Prostate gland (tissue), 2 donors: ENCODE results near the gene GLTP.

Experiments used
- POLR2A ChIP-seq: fragments of 450-650 bp; IDR thresholded peaks from one replicate; pipeline ENCODE4 v1.6.1; 2016; ENCODE audit warnings: antibody characterized with exemption, mild to moderate bottlenecking
- POLR2AphosphoS5 ChIP-seq: sonication (generic); formaldehyde crosslinking; IDR thresholded peaks from one replicate; pipeline ENCODE4 v1.6.1; 2017; ENCODE audit warnings: antibody characterized with exemption
- TF ChIP-seq, protein P1 (sequence below), 4 experiments: fragments of 200-600 bp in 2 of 4; fragments of 450-650 bp in 2 of 4; sonication (generic) in 2 of 4; IDR thresholded peaks; 1 replicate in 3 of 4; 2 replicates in 1 of 4; pipeline ENCODE4 v1.5.1; 2016 to 2019; ENCODE audit warnings: antibody characterized with exemption in 4 of 4, mild to moderate bottlenecking in 2 of 4, moderate library complexity in 2 of 4

DNA sequence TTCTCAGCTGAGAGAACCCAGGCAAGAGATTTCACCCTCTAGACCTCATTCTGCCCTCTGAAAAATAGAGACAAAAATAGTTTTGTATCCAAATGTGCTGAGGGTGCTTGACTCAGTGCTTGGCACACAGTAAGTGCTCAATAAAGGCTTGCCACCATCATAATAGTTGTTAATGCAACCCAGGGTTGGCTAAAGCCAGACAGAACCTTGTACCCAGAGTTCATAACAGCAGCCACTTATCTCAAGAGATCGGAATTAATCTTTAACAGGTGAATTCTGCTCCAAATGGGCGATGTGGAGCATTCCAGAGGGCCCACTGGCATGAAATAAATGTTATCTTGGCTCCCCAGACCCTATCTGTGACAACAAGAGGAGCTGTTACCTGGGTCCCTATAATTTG is 50.1 kb downstream of the GLTP start:
- TF ChIP-seq POLR2A (no peak), POLR2AphosphoS5 (no peak)
- TF ChIP-seq, protein P1, sequence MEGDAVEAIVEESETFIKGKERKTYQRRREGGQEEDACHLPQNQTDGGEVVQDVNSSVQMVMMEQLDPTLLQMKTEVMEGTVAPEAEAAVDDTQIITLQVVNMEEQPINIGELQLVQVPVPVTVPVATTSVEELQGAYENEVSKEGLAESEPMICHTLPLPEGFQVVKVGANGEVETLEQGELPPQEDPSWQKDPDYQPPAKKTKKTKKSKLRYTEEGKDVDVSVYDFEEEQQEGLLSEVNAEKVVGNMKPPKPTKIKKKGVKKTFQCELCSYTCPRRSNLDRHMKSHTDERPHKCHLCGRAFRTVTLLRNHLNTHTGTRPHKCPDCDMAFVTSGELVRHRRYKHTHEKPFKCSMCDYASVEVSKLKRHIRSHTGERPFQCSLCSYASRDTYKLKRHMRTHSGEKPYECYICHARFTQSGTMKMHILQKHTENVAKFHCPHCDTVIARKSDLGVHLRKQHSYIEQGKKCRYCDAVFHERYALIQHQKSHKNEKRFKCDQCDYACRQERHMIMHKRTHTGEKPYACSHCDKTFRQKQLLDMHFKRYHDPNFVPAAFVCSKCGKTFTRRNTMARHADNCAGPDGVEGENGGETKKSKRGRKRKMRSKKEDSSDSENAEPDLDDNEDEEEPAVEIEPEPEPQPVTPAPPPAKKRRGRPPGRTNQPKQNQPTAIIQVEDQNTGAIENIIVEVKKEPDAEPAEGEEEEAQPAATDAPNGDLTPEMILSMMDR (IDR thresholded peaks at IDR 0.05), result no peak
